ENCODE results near the gene ANXA1. TPM values are rescaled to one million over a fixed set of nuclear protein-coding genes. Genes with fewer than 3 reads are reported as not detected.

ANXA1 gene
- total RNA-seq, 3 donors from 2014 or later: 364 to 729 (median 628) TPM

DNA sequence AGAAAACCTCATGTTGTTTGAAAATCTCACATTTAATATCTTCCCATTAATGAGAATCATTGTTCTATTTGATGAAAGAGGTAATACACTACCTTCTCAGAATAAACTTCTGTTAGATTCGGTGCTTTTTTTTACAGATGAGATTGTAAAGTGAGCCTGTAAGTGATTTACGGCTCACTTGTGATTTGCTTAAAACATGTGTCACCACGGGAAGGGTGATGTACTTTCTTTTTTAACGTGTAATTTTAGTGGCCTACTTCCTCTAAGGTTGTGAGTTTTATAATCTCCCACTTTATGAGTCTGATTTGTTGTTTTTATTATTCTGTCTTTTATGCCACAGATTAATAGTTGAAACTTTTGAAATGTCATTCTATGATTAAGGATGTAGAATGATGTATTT, 15.9 kb downstream of the ANXA1 start:
- intact Hi-C loops (cut with DNase I; ENCODE audit: low total_unique reads): no loop called here
- TF ChIP-seq POLR2AphosphoS5 (IDR thresholded peaks at IDR 0.05) (no peak), POLR2A (IDR thresholded peaks at IDR 0.05) (no peak)
- TF ChIP-seq, protein P1, sequence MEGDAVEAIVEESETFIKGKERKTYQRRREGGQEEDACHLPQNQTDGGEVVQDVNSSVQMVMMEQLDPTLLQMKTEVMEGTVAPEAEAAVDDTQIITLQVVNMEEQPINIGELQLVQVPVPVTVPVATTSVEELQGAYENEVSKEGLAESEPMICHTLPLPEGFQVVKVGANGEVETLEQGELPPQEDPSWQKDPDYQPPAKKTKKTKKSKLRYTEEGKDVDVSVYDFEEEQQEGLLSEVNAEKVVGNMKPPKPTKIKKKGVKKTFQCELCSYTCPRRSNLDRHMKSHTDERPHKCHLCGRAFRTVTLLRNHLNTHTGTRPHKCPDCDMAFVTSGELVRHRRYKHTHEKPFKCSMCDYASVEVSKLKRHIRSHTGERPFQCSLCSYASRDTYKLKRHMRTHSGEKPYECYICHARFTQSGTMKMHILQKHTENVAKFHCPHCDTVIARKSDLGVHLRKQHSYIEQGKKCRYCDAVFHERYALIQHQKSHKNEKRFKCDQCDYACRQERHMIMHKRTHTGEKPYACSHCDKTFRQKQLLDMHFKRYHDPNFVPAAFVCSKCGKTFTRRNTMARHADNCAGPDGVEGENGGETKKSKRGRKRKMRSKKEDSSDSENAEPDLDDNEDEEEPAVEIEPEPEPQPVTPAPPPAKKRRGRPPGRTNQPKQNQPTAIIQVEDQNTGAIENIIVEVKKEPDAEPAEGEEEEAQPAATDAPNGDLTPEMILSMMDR (IDR thresholded peaks at IDR 0.05): no peak
- no peak overlapping the region for H3K4me3 ChIP-seq
- no peaks in the 10 kb centered on the region for H3K4me1 ChIP-seq
- no peak overlapping the region for H3K27ac ChIP-seq
- no peak for DNase-seq (ENCODE audit: low spot score in 2 of 2)
- H3K27me3 ChIP-seq: no peaks in the 10 kb centered on the region
- H3K9me3 ChIP-seq: no peaks in the 10 kb centered on the region
- H3K36me3 ChIP-seq: peaks cover 20% of the 10 kb centered on the region

- no peaks in the 10 kb centered on the region for H3K27me3 ChIP-seq
- no peak for DNase-seq (ENCODE audit: low spot score in 2 of 2)
- intact Hi-C loops (cut with DNase I; ENCODE audit: low total_unique reads): no loop called here
- peaks cover 20% of the 10 kb centered on the region for H3K36me3 ChIP-seq
- H3K27ac ChIP-seq: no peak overlapping the region
- no peaks in the 10 kb centered on the region for H3K9me3 ChIP-seq
- no peak overlapping the region for H3K4me3 ChIP-seq
- TF ChIP-seq POLR2A (IDR thresholded peaks at IDR 0.05) (no peak), POLR2AphosphoS5 (IDR thresholded peaks at IDR 0.05) (no peak)
- TF ChIP-seq, protein P1 (IDR thresholded peaks at IDR 0.05): no peak
- H3K4me1 ChIP-seq: no peaks in the 10 kb centered on the region
These were observed 16.8 kb downstream of the ANXA1 start for GRCh38 chr9:73168298-73168934.

- Histone ChIP-seq H3K4me1 (no peaks in the 10 kb centered on the region), H3K27ac (no peak overlapping the region), H3K27me3 (no peaks in the 10 kb centered on the region), H3K36me3 (peaks cover 20% of the 10 kb centered on the region), H3K4me3 (no peak overlapping the region), H3K9me3 (no peaks in the 10 kb centered on the region)
- DNase-seq (ENCODE audit: low spot score in 2 of 2): no peak
- intact Hi-C loops (cut with DNase I; ENCODE audit: low total_unique reads): no loop called here
- no peak for TF ChIP-seq POLR2AphosphoS5 (IDR thresholded peaks at IDR 0.05)
- no peak for TF ChIP-seq POLR2A (IDR thresholded peaks at IDR 0.05)
- TF ChIP-seq, protein P1 (IDR thresholded peaks at IDR 0.05): no peak
These were observed 18.7 kb downstream of the ANXA1 start for GRCh38 chr9:73170185-73170957.

- no peak for DNase-seq (ENCODE audit: low spot score in 2 of 2)
- TF ChIP-seq POLR2AphosphoS5 (IDR thresholded peaks at IDR 0.05) (no peak), POLR2A (IDR thresholded peaks at IDR 0.05) (no peak)
- TF ChIP-seq, protein P1 (IDR thresholded peaks at IDR 0.05): no peak
- no peaks in the 10 kb centered on the region for H3K27me3 ChIP-seq
- intact Hi-C loops (cut with DNase I; ENCODE audit: low total_unique reads): no loop called here
- no peak overlapping the region for H3K27ac ChIP-seq
- no peak overlapping the region for H3K4me3 ChIP-seq
- H3K4me1 ChIP-seq: no peaks in the 10 kb centered on the region
- H3K36me3 ChIP-seq: peaks cover 8% of the 10 kb centered on the region
- H3K9me3 ChIP-seq: no peaks in the 10 kb centered on the region
These were observed 21.2 kb downstream of the ANXA1 start for GRCh38 chr9:73172901-73173215.

GRCh38 chr9:73173557-73174329, 22.1 kb downstream of the ANXA1 start:
- intact Hi-C loops (cut with DNase I; ENCODE audit: low total_unique reads): no loop called here
- DNase-seq (ENCODE audit: low spot score in 2 of 2): no peak
- no peak for TF ChIP-seq POLR2AphosphoS5 (IDR thresholded peaks at IDR 0.05)
- TF ChIP-seq, protein P1 (IDR thresholded peaks at IDR 0.05): no peak
- no peak for TF ChIP-seq POLR2A (IDR thresholded peaks at IDR 0.05)
- Histone ChIP-seq H3K4me3 (no peak overlapping the region), H3K27me3 (no peaks in the 10 kb centered on the region), H3K9me3 (no peaks in the 10 kb centered on the region), H3K4me1 (no peaks in the 10 kb centered on the region), H3K27ac (no peak overlapping the region), H3K36me3 (peaks cover 8% of the 10 kb centered on the region)
